Gastroesophageal sphincter (tissue), 3 donors: Measurements from ENCODE around the gene CFAP46.

Experiments
- EP300 ChIP-seq: sonication (generic); formaldehyde crosslinking; IDR thresholded peaks from one replicate; pipeline ENCODE4 v1.6.1; 2017; ENCODE audit warnings: antibody characterized with exemption, mild to moderate bottlenecking
- POLR2A ChIP-seq, 2 donors: fragments of 450-650 bp; IDR thresholded peaks; one replicate each; pipeline ENCODE4 v1.6.1; 2017; ENCODE audit warnings: antibody characterized with exemption in 2 of 2, mild to moderate bottlenecking in 2 of 2, moderate library complexity in 1 of 2
- POLR2AphosphoS5 ChIP-seq: sonication (generic); formaldehyde crosslinking; IDR thresholded peaks from one replicate; pipeline ENCODE4 v1.6.1; 2017; ENCODE audit warnings: antibody characterized with exemption
- TF ChIP-seq, protein P1 (sequence below), 4 experiments: fragments of 200-600 bp in 2 of 4; fragments of 450-650 bp in 2 of 4; sonication (generic) in 1 of 4; IDR thresholded peaks; one replicate each; pipeline ENCODE4 v1.5.1; 2017 to 2019; ENCODE audit warnings: antibody characterized with exemption in 4 of 4, mild to moderate bottlenecking in 2 of 4, moderate library complexity in 2 of 4

DNA sequence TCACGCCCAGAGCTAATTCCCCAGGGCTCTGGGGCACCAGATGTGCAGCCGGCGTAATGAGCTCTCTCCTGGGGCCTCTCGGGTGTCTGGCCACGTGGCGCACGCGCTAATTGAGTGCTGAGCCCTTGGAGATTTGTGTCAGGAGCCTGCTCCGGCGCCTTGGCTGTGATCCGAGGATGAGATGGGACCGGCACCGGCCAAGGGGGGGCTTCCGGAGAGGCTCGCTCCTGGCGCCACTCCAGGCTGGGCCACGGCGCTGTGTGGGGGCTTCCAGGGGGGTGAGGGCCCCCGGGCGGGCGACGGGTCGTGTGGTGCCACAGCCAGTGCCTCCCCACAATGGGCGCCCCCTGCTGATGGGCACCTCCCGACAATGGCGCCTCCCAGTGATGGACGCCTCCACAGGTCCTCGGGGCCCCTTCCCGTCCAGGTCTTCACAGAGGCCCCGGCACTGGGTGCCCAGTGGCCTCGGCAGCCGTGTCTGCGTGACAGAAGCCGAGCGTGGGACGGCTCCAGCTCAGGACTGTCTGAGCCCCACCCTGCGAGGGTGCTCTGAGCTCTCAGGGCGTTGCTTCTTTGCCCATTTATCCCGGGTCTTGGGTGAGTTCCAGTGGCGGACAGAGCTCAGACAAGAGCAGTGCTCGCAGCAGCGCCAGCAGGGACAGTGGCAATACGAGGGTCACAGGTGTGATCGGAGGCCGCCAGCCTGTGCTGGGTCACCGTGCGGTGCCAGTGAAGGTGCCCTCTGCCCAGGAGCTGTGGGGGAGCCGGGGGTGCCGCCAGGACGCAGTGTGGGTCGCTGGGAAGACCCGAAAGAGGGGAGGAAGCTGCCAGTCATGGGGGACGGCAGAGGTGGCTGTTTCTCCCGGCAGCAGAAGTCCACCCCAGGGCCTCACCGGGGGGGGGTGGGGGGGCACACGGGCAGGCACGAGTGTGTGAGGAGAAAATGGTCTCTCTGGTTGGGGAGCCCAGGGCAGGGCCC, 148.2 kb downstream of the CFAP46 start:
- TF ChIP-seq POLR2AphosphoS5, result no peak
- TF ChIP-seq, protein P1, sequence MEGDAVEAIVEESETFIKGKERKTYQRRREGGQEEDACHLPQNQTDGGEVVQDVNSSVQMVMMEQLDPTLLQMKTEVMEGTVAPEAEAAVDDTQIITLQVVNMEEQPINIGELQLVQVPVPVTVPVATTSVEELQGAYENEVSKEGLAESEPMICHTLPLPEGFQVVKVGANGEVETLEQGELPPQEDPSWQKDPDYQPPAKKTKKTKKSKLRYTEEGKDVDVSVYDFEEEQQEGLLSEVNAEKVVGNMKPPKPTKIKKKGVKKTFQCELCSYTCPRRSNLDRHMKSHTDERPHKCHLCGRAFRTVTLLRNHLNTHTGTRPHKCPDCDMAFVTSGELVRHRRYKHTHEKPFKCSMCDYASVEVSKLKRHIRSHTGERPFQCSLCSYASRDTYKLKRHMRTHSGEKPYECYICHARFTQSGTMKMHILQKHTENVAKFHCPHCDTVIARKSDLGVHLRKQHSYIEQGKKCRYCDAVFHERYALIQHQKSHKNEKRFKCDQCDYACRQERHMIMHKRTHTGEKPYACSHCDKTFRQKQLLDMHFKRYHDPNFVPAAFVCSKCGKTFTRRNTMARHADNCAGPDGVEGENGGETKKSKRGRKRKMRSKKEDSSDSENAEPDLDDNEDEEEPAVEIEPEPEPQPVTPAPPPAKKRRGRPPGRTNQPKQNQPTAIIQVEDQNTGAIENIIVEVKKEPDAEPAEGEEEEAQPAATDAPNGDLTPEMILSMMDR (IDR thresholded peaks at IDR 0.05), result no peak
- no peak for TF ChIP-seq POLR2A (IDR thresholded peaks at IDR 0.05)
- TF ChIP-seq EP300, result no peak
